Omental fat pad (tissue), 4 donors: ENCODE results near the gene TBC1D22A. TPM values are rescaled to one million over a fixed set of nuclear protein-coding genes. Genes with fewer than 3 reads are reported as not detected.

Experiments
- ATAC-seq: fragments of 150-250 bp; one replicate; pipeline ENCODE4 v1.9.1; 2016; ENCODE audit warnings: mild to moderate bottlenecking, moderate library complexity; ENCODE audit not compliant: low FRiP score
- DNase-seq: peaks from one replicate; pipeline ENCODE4 v3.0.0-alpha.2; 2019; ENCODE audit warnings: low spot score
- CTCF ChIP-seq, 3 donors: fragments of 450-650 bp; IDR thresholded peaks; one replicate each; pipeline ENCODE4 v1.5.1; 2016 to 2017; ENCODE audit warnings: antibody characterized with exemption in 3 of 3, mild to moderate bottlenecking in 3 of 3, moderate library complexity in 2 of 3
- total RNA-seq, 4 donors: library from RNA; depleted of rRNA; stranded (reverse); fragments of >200 nt; gene quantifications; one replicate each; pipeline ENCODE4 v1.1.0, GENCODE V29; 2016

Gene TBC1D22A
- total RNA-seq, 4 donors from 2014 or later = 21.3 to 31.2 (median 24.5) TPM

GRCh38 chr22:47061226-47061625 lies 298.8 kb downstream of the TBC1D22A start:
- DNase-seq = no peak
- TF ChIP-seq CTCF (IDR thresholded peaks at IDR 0.05) = no peak
- no peak for ATAC-seq

GRCh38 chr22:47062126-47062525 lies 299.7 kb downstream of the TBC1D22A start:
- no peak for TF ChIP-seq CTCF (IDR thresholded peaks at IDR 0.05)
- no peak for ATAC-seq
- no peak for DNase-seq

- ATAC-seq (no peak), DNase-seq (no peak)
- no peak for TF ChIP-seq CTCF (IDR thresholded peaks at IDR 0.05)
Observed at GRCh38 chr22:47063071-47063509, 300.6 kb downstream of the TBC1D22A start.

- no peak for TF ChIP-seq CTCF (IDR thresholded peaks at IDR 0.05)
- DNase-seq (no peak), ATAC-seq (no peak)
Observed at GRCh38 chr22:47063606-47064005, 301.2 kb downstream of the TBC1D22A start.

GRCh38 chr22:47064016-47064415 lies 301.6 kb downstream of the TBC1D22A start:
- DNase-seq (no peak), ATAC-seq (no peak)
- TF ChIP-seq CTCF (IDR thresholded peaks at IDR 0.05) = no peak

- ATAC-seq (no peak), DNase-seq (no peak)
- no peak for TF ChIP-seq CTCF (IDR thresholded peaks at IDR 0.05)
Observed at GRCh38 chr22:47064416-47064815, 302.0 kb downstream of the TBC1D22A start.

GRCh38 chr22:47065756-47066615 lies 303.5 kb downstream of the TBC1D22A start:
- no peak for ATAC-seq
- no peak for TF ChIP-seq CTCF (IDR thresholded peaks at IDR 0.05)
- no peak for DNase-seq
